Panc1 (cell line): Measurements from ENCODE around the gene CBX4.

Source experiments
- CTCF ChIP-seq: fragments of 450-650 bp; IDR thresholded peaks from 2 replicates; pipeline ENCODE4 v1.5.1; 2017; ENCODE audit warnings: mild to moderate bottlenecking
- POLR2AphosphoS5 ChIP-seq: IDR thresholded peaks from 2 replicates; pipeline ENCODE4 v1.6.1; 2012; ENCODE audit warnings: mild to moderate bottlenecking, low read depth, low read length, moderate library complexity
- TCF7L2 ChIP-seq: IDR thresholded peaks from 2 replicates; pipeline ENCODE4 v1.6.1; 2011; ENCODE audit warnings: mild to moderate bottlenecking, low read depth, low read length, inconsistent platforms

GRCh38 chr17:79847698-79848369, 8.6 kb upstream of the CBX4 start:
- no peak for TF ChIP-seq CTCF
- no peak for TF ChIP-seq TCF7L2
- no peak for TF ChIP-seq POLR2AphosphoS5
